ENCODE measurements around the gene TMC1.

Gene TMC1

GRCh38 chr9:72882117-72882775, 360.8 kb downstream of the TMC1 start:
- DNase-seq: no peak

GRCh38 chr9:72883875-72884274, 362.5 kb downstream of the TMC1 start:
- DNase-seq: no peak

GRCh38 chr9:72884508-72884907, 363.1 kb downstream of the TMC1 start:
- no peak for DNase-seq

All from activated CD4-positive, alpha-beta T cell treated with anti-CD3 and anti-CD28 coated beads, Interleukin-2, amount 50 U/mL, for 16 hours (primary cell).